ENCODE results near the gene B3GALNT2.

The B3GALNT2 gene

DNA sequence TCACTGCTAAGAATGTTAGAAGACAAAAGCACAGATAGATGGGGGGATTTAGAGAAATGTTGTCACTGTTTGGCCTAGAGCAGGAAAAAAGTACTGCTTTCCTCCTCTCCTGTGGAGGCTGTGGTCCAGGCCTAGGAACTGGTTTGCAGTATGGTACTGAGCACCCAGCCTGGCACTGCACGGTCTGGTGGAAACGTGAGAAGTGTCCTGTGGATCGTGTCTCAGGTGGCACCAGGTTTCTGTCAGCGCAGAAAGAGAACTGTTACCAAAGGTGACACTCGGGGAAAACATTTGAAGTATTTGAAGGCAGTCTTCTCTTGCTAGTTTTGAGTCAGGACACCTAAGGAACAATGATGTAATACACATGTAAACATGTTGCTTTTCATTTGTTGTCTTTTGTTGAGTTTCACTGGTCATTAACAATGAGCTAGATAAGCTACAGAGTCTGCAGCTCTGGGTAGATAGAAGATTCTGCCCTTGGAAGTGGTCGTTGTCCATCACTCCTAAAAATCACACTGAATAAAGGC lies 63.0 kb downstream of the B3GALNT2 start:
- TF ChIP-seq, protein P1, sequence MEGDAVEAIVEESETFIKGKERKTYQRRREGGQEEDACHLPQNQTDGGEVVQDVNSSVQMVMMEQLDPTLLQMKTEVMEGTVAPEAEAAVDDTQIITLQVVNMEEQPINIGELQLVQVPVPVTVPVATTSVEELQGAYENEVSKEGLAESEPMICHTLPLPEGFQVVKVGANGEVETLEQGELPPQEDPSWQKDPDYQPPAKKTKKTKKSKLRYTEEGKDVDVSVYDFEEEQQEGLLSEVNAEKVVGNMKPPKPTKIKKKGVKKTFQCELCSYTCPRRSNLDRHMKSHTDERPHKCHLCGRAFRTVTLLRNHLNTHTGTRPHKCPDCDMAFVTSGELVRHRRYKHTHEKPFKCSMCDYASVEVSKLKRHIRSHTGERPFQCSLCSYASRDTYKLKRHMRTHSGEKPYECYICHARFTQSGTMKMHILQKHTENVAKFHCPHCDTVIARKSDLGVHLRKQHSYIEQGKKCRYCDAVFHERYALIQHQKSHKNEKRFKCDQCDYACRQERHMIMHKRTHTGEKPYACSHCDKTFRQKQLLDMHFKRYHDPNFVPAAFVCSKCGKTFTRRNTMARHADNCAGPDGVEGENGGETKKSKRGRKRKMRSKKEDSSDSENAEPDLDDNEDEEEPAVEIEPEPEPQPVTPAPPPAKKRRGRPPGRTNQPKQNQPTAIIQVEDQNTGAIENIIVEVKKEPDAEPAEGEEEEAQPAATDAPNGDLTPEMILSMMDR (IDR thresholded peaks at IDR 0.05; ENCODE audit: low read depth, low read length, missing control alignments), result no peak
- H3K4me3 ChIP-seq (ENCODE audit: low read depth, low read length), result no peak overlapping the region
- DNase-seq (ENCODE audit: low read depth), result no peak
- in situ Hi-C loops (cut with HindIII; ENCODE audit: low sequenced_read_pairs), result no loop called here

DNA sequence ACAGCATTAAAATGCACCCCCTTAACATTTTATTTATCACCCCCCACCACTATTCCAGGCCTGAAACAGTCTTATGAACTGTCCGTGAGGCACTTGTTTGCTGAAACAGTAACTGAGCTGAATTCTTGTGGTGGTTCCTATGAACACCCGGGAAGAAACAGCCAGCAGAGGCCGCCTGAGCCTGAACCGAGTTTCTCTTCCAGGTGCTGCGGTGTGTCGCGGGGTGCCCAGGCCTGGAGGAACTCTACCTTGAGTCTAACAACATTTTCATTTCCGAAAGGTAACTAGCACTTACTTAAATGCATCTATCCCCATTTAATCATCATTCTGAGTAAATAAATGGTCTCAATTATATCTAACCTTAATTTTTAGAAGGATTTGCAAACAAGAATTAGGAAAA lies 70.3 kb downstream of the B3GALNT2 start:
- in situ Hi-C loops (cut with HindIII; ENCODE audit: low sequenced_read_pairs), result no loop called here
- TF ChIP-seq, protein P1 (IDR thresholded peaks at IDR 0.05; ENCODE audit: low read depth, low read length, missing control alignments), result peak; percentile 13
- DNase-seq (ENCODE audit: low read depth), result no peak
- no peak overlapping the region for H3K4me3 ChIP-seq (ENCODE audit: low read depth, low read length)

GRCh38 chr1:235430991-235431390 lies 73.3 kb downstream of the B3GALNT2 start:
- in situ Hi-C loops (cut with HindIII; ENCODE audit: low sequenced_read_pairs), result no loop called here
- TF ChIP-seq, protein P1 (IDR thresholded peaks at IDR 0.05; ENCODE audit: low read depth, low read length, missing control alignments), result no peak
- no peak overlapping the region for H3K4me3 ChIP-seq (ENCODE audit: low read depth, low read length)
- no peak for DNase-seq (ENCODE audit: low read depth)

DNA sequence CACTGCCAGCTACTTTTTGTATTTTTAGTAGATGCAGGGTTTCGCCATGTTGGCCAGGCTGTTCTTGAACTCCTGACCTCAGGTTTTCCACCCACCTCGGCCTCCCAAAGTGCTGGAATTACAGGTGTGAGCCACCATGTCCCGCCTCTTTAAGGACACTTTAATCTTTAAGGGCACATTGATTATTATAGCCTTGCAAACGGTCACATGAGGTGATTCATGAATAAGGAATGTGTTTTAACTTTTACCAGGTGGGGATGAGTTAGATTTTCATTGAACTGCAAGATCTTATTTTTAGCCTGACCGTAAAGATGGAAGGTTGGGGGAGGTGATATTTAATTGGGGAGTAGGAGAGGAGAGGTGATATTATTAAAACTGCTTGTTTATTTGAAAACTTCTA lies 75.1 kb downstream of the B3GALNT2 start:
- in situ Hi-C loops (cut with HindIII; ENCODE audit: low sequenced_read_pairs), result no loop called here
- no peak for DNase-seq (ENCODE audit: low read depth)
- TF ChIP-seq, protein P1 (IDR thresholded peaks at IDR 0.05; ENCODE audit: low read depth, low read length, missing control alignments), result no peak
- H3K4me3 ChIP-seq (ENCODE audit: low read depth, low read length), result no peak overlapping the region

- DNase-seq (ENCODE audit: low read depth), result no peak
- H3K4me3 ChIP-seq (ENCODE audit: low read depth, low read length), result no peak overlapping the region
- in situ Hi-C loops (cut with HindIII; ENCODE audit: low sequenced_read_pairs), result no loop called here
- TF ChIP-seq, protein P1 (IDR thresholded peaks at IDR 0.05; ENCODE audit: low read depth, low read length, missing control alignments), result no peak
Observed at GRCh38 chr1:235427447-235427846, 76.8 kb downstream of the B3GALNT2 start.

GRCh38 chr1:235426680-235427079 lies 77.6 kb downstream of the B3GALNT2 start:
- in situ Hi-C loops (cut with HindIII; ENCODE audit: low sequenced_read_pairs), result no loop called here
- no peak overlapping the region for H3K4me3 ChIP-seq (ENCODE audit: low read depth, low read length)
- no peak for DNase-seq (ENCODE audit: low read depth)
- TF ChIP-seq, protein P1 (IDR thresholded peaks at IDR 0.05; ENCODE audit: low read depth, low read length, missing control alignments), result no peak

GRCh38 chr1:235426143-235426542 lies 78.1 kb downstream of the B3GALNT2 start:
- in situ Hi-C loops (cut with HindIII; ENCODE audit: low sequenced_read_pairs), result no loop called here
- H3K4me3 ChIP-seq (ENCODE audit: low read depth, low read length), result no peak overlapping the region
- TF ChIP-seq, protein P1 (IDR thresholded peaks at IDR 0.05; ENCODE audit: low read depth, low read length, missing control alignments), result no peak
- no peak for DNase-seq (ENCODE audit: low read depth)
